ENCODE data around the gene CCDC124. TPM values are rescaled to one million over a fixed set of nuclear protein-coding genes. Genes with fewer than 3 reads are reported as not detected.
A peak's percentile ranks its signal among the peaks of the same experiment; 100 is the strongest.
"Not testable (repeated sequence)": the region's sequence is repeated elsewhere in the genome, so short reads cannot be mapped to it uniquely, and the experiment has no call there.

CCDC124 gene
- total RNA-seq (32.2 TPM), polyA plus RNA-seq (10 to 100 TPM; 29.6 to 42.7 (median 33.5) TPM)

- peak within 1 kb of the TSS; percentile 78 for H3K4me3 ChIP-seq (ENCODE audit: low read depth, low read length)
- peaks cover 18% of the 10 kb centered on the region for H3K4me1 ChIP-seq (ENCODE audit: control insufficient read depth, insufficient read depth, low read length, poor library complexity, severe bottlenecking)
- peak within 1 kb of the TSS; percentile 88 for H3K27ac ChIP-seq (ENCODE audit: insufficient read depth, low read length, poor library complexity, severe bottlenecking)
- H3K36me3 Mint-ChIP-seq = no peaks in the 10 kb centered on the region
- H3K27me3 Mint-ChIP-seq = no peaks in the 10 kb centered on the region
- H3K27ac Mint-ChIP-seq = peak within 1 kb of the TSS; percentile 82 to 97 (median 94)
- H3K27me3 ChIP-seq (ENCODE audit: control insufficient read depth, insufficient read depth, low read length) = no peaks in the 10 kb centered on the region
- ATAC-seq (ENCODE audit: low read depth in 2 of 2) (peak; percentile 98), DNase-seq (peak; percentile 90 to 96 (median 95))
- no peaks in the 10 kb centered on the region for H3K36me3 ChIP-seq (ENCODE audit: control insufficient read depth, insufficient read depth, low read length)
- no peaks in the 10 kb centered on the region for H3K9me3 ChIP-seq (ENCODE audit: control insufficient read depth in 2 of 2, low read length in 2 of 2)
- H3K4me3 Mint-ChIP-seq = peak within 1 kb of the TSS; percentile 90 to 94 (median 92)
- no peaks in the 10 kb centered on the region for H3K9me3 Mint-ChIP-seq
- H3K4me1 Mint-ChIP-seq = peaks cover 0 to 24% (median 12%) of the 10 kb centered on the region in 4 donors
Observed at GRCh38 chr19:17932485-17933338, at the start of gene CCDC124. Gene CCDC124 (plus strand): TSS chr19:17933015. CDS start chr19:17936421, 3,406 bp downstream.

GRCh38 chr19:17883627-17884410 is 49.0 kb upstream of the CCDC124 start:
- H3K27ac Mint-ChIP-seq = no peak overlapping the region
- Histone ChIP-seq H3K9me3 (ENCODE audit: control insufficient read depth in 2 of 2, low read length in 2 of 2) (no peaks in the 10 kb centered on the region), H3K27ac (ENCODE audit: insufficient read depth, low read length, poor library complexity, severe bottlenecking) (no peak overlapping the region), H3K27me3 (ENCODE audit: control insufficient read depth, insufficient read depth, low read length) (no peaks in the 10 kb centered on the region), H3K4me3 (ENCODE audit: low read depth, low read length) (no peak overlapping the region), H3K4me1 (ENCODE audit: control insufficient read depth, insufficient read depth, low read length, poor library complexity, severe bottlenecking) (no peaks in the 10 kb centered on the region), H3K36me3 (ENCODE audit: control insufficient read depth, insufficient read depth, low read length) (no peaks in the 10 kb centered on the region)
- H3K4me3 Mint-ChIP-seq = no peak overlapping the region
- H3K4me1 Mint-ChIP-seq = no peaks in the 10 kb centered on the region
- H3K36me3 Mint-ChIP-seq = peaks cover 7% of the 10 kb centered on the region
- DNase-seq = no peak
- H3K27me3 Mint-ChIP-seq = no peaks in the 10 kb centered on the region
- peaks cover 0 to 1% (median 0%) of the 10 kb centered on the region in 7 donors for H3K9me3 Mint-ChIP-seq
- no peak for ATAC-seq (ENCODE audit: low read depth in 2 of 2)

- H3K27ac Mint-ChIP-seq = no peak overlapping the region
- H3K9me3 ChIP-seq (ENCODE audit: control insufficient read depth in 2 of 2, low read length in 2 of 2) = no peaks in the 10 kb centered on the region
- H3K4me1 Mint-ChIP-seq = no peaks in the 10 kb centered on the region
- peaks cover 0 to 1% (median 0%) of the 10 kb centered on the region in 7 donors for H3K9me3 Mint-ChIP-seq
- ATAC-seq (ENCODE audit: low read depth in 2 of 2) = no peak
- no peak overlapping the region for H3K4me3 Mint-ChIP-seq
- H3K27ac ChIP-seq (ENCODE audit: insufficient read depth, low read length, poor library complexity, severe bottlenecking) = no peak overlapping the region
- H3K4me1 ChIP-seq (ENCODE audit: control insufficient read depth, insufficient read depth, low read length, poor library complexity, severe bottlenecking) = no peaks in the 10 kb centered on the region
- peaks cover 11% of the 10 kb centered on the region for H3K36me3 Mint-ChIP-seq
- H3K4me3 ChIP-seq (ENCODE audit: low read depth, low read length) = no peak overlapping the region
- H3K36me3 ChIP-seq (ENCODE audit: control insufficient read depth, insufficient read depth, low read length) = no peaks in the 10 kb centered on the region
- H3K27me3 Mint-ChIP-seq = no peaks in the 10 kb centered on the region
- H3K27me3 ChIP-seq (ENCODE audit: control insufficient read depth, insufficient read depth, low read length) = no peaks in the 10 kb centered on the region
- DNase-seq = no peak
Observed at GRCh38 chr19:17886515-17886914, 46.3 kb upstream of the CCDC124 start.

- H3K27me3 Mint-ChIP-seq; H3K27me3 ChIP-seq (ENCODE audit: control insufficient read depth, insufficient read depth, low read length); H3K27ac ChIP-seq (ENCODE audit: insufficient read depth, low read length, poor library complexity, severe bottlenecking); H3K4me3 Mint-ChIP-seq; H3K9me3 ChIP-seq (ENCODE audit: control insufficient read depth in 2 of 2, low read length in 2 of 2); H3K36me3 ChIP-seq (ENCODE audit: control insufficient read depth, insufficient read depth, low read length); H3K4me1 ChIP-seq (ENCODE audit: control insufficient read depth, insufficient read depth, low read length, poor library complexity, severe bottlenecking); H3K9me3 Mint-ChIP-seq; H3K4me1 Mint-ChIP-seq; ATAC-seq (ENCODE audit: low read depth in 2 of 2); H3K27ac Mint-ChIP-seq; DNase-seq; H3K4me3 ChIP-seq (ENCODE audit: low read depth, low read length): not testable (repeated sequence)
- H3K36me3 Mint-ChIP-seq = peaks cover 11% of the 10 kb centered on the region
Observed at GRCh38 chr19:17887221-17887620, 45.6 kb upstream of the CCDC124 start.

GRCh38 chr19:17888260-17888659 is 44.6 kb upstream of the CCDC124 start:
- Histone ChIP-seq H3K4me3 (ENCODE audit: low read depth, low read length) (no peak overlapping the region), H3K27me3 (ENCODE audit: control insufficient read depth, insufficient read depth, low read length) (no peaks in the 10 kb centered on the region), H3K9me3 (ENCODE audit: control insufficient read depth in 2 of 2, low read length in 2 of 2) (no peaks in the 10 kb centered on the region), H3K27ac (ENCODE audit: insufficient read depth, low read length, poor library complexity, severe bottlenecking) (no peak overlapping the region), H3K36me3 (ENCODE audit: control insufficient read depth, insufficient read depth, low read length) (no peaks in the 10 kb centered on the region), H3K4me1 (ENCODE audit: control insufficient read depth, insufficient read depth, low read length, poor library complexity, severe bottlenecking) (no peaks in the 10 kb centered on the region)
- peaks cover 0 to 1% (median 0%) of the 10 kb centered on the region in 7 donors for H3K9me3 Mint-ChIP-seq
- no peaks in the 10 kb centered on the region for H3K4me1 Mint-ChIP-seq
- H3K4me3 Mint-ChIP-seq = no peak overlapping the region
- H3K36me3 Mint-ChIP-seq = peaks cover 11% of the 10 kb centered on the region
- DNase-seq (no peak), ATAC-seq (ENCODE audit: low read depth in 2 of 2) (no peak)
- H3K27ac Mint-ChIP-seq = no peak overlapping the region
- no peaks in the 10 kb centered on the region for H3K27me3 Mint-ChIP-seq

GRCh38 chr19:17889609-17890214 is 43.1 kb upstream of the CCDC124 start:
- H3K27ac ChIP-seq (ENCODE audit: insufficient read depth, low read length, poor library complexity, severe bottlenecking) = no peak overlapping the region
- H3K27me3 ChIP-seq (ENCODE audit: control insufficient read depth, insufficient read depth, low read length) = no peaks in the 10 kb centered on the region
- H3K36me3 ChIP-seq (ENCODE audit: control insufficient read depth, insufficient read depth, low read length) = no peaks in the 10 kb centered on the region
- H3K4me1 Mint-ChIP-seq = no peaks in the 10 kb centered on the region
- no peak overlapping the region for H3K27ac Mint-ChIP-seq
- no peaks in the 10 kb centered on the region for H3K9me3 ChIP-seq (ENCODE audit: control insufficient read depth in 2 of 2, low read length in 2 of 2)
- no peak overlapping the region for H3K4me3 Mint-ChIP-seq
- ATAC-seq (ENCODE audit: low read depth in 2 of 2) = no peak
- H3K27me3 Mint-ChIP-seq = no peaks in the 10 kb centered on the region
- no peak overlapping the region for H3K4me3 ChIP-seq (ENCODE audit: low read depth, low read length)
- H3K36me3 Mint-ChIP-seq = peaks cover 11% of the 10 kb centered on the region
- H3K9me3 Mint-ChIP-seq = peaks cover 0 to 1% (median 0%) of the 10 kb centered on the region in 7 donors
- no peak for DNase-seq
- no peaks in the 10 kb centered on the region for H3K4me1 ChIP-seq (ENCODE audit: control insufficient read depth, insufficient read depth, low read length, poor library complexity, severe bottlenecking)

GRCh38 chr19:17893766-17894165 is 39.0 kb upstream of the CCDC124 start:
- Mint-ChIP-seq H3K27ac (no peak overlapping the region), H3K36me3 (peaks cover 3% of the 10 kb centered on the region), H3K4me3 (no peak overlapping the region), H3K9me3 (no peaks in the 10 kb centered on the region), H3K27me3 (peaks cover 5% of the 10 kb centered on the region), H3K4me1 (no peaks in the 10 kb centered on the region)
- H3K4me3 ChIP-seq (ENCODE audit: low read depth, low read length) = no peak overlapping the region
- DNase-seq = no peak
- H3K4me1 ChIP-seq (ENCODE audit: control insufficient read depth, insufficient read depth, low read length, poor library complexity, severe bottlenecking) = no peaks in the 10 kb centered on the region
- no peaks in the 10 kb centered on the region for H3K27me3 ChIP-seq (ENCODE audit: control insufficient read depth, insufficient read depth, low read length)
- no peaks in the 10 kb centered on the region for H3K36me3 ChIP-seq (ENCODE audit: control insufficient read depth, insufficient read depth, low read length)
- no peak for ATAC-seq (ENCODE audit: low read depth in 2 of 2)
- H3K9me3 ChIP-seq (ENCODE audit: control insufficient read depth in 2 of 2, low read length in 2 of 2) = no peaks in the 10 kb centered on the region
- H3K27ac ChIP-seq (ENCODE audit: insufficient read depth, low read length, poor library complexity, severe bottlenecking) = no peak overlapping the region
